ENCODE results near the gene LRP3. TPM values are rescaled to one million over a fixed set of nuclear protein-coding genes. Genes with fewer than 3 reads are reported as not detected.
A peak's percentile ranks its signal among the peaks of the same experiment; 100 is the strongest.

The LRP3 gene
- total RNA-seq, 2 experiments from 2014 or later = 0.37 TPM

GRCh38 chr19:33224694-33225457 is 30.7 kb downstream of the LRP3 start:
- POLR2A ChIA-PET = no interaction called here
- no peak for ATAC-seq
- no peak overlapping the region for H3K4me3 Mint-ChIP-seq

DNA sequence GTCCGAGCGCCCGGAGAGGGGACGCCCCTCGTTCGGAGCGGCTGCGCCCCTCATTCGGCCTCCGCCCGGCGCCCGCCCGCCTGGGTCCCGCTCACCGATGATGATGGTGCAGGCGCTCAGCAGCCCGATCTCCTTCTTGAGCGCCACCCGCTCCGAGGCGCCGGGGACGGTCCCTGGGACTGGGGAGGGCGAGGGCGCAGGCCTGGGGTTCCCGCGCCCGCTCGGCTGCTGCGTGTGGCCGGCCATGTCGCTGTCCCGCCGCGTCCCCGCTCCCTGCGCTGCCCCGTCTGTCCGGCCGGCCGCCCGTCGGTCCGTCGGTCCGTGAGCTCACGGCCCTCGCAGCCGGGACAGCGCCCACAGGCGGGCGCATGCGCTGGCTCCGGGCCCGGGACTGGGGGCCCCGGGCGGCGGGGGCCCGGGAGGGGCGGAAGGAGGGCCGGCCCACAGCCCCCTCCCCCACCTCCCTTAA is 31.4 kb downstream of the LRP3 start, which contains the start of gene SLC7A10:
SLC7A10 (minus strand) TSS at position 393 of the 469 bp plus-strand sequence; CDS start at position 246, 147 bp downstream.
- Mint-ChIP-seq H3K27ac (peak within 1 kb of the TSS; percentile 25), H3K36me3 (ENCODE audit: low read depth) (peaks cover 6% of the 10 kb centered on the region), H3K27me3 (peaks cover 50% of the 10 kb centered on the region), H3K4me1 (peaks cover 11% of the 10 kb centered on the region), H3K9me3 (ENCODE audit: low read depth) (peaks cover 14% of the 10 kb centered on the region), H3K4me3 (peak within 1 kb of the TSS; percentile 45)
- POLR2A ChIA-PET = no interaction called here
- ATAC-seq (peak; percentile 28), DNase-seq (no peak)
- intact Hi-C loops (cut with DNase I, micrococcal nuclease) = no loop called here
- CTCF ChIA-PET = interaction anchor here (0.7 to 1.5 kb wide), 5 partner anchors 10 to 181 kb away, joined by 3 to 5 read pairs (median 4); no protein-coding TSS in a partner anchor

More at GRCh38 chr19:33224694-33225457, 30.7 kb downstream of the LRP3 start:
- H3K27me3 Mint-ChIP-seq = peaks cover 48% of the 10 kb centered on the region
- H3K36me3 Mint-ChIP-seq (ENCODE audit: low read depth) = peaks cover 6% of the 10 kb centered on the region
- no peak overlapping the region for H3K27ac Mint-ChIP-seq
- H3K4me1 Mint-ChIP-seq = peaks cover 11% of the 10 kb centered on the region
- DNase-seq = no peak
- intact Hi-C loops (cut with DNase I, micrococcal nuclease) = no loop called here
- CTCF ChIA-PET = interaction anchor here (0.7 to 1.5 kb wide), 6 partner anchors 10 to 396 kb away, joined by 3 to 5 read pairs (median 4); no protein-coding TSS in a partner anchor
- peaks cover 14% of the 10 kb centered on the region for H3K9me3 Mint-ChIP-seq (ENCODE audit: low read depth)

DNA sequence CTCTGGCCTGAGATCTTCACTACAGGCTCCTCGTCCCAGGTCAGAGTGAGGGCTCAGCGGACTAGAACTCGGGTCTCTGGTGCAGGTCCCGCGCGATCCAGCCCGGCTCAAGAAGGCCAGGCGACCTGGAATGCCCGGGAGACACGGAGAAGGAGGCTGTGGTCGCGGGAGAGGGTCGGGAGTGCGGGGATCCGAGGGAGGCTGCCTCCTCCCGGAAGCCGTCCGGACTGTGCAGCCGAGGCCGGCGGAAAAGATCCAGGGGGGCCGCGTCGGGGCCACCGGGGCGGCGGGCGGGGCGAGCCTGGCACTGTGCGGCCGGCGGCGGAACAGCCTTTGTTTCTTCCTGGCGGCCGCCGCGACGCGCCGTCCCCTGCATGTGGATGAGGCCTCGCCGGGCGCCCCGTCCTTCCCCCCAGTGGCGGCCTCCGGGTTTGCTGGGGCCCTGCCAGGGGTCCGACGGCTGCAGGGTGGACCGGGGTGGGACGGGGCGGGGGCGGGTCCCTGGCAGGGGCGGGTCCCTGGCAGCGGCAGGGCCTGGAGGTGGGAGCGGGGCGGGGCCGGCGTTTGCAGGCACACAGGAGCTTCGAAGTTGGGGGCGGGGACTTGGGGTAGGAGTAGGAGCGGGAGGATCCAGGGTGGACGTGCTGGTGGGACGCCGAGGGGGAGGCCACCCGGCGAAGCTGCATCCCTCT is 32.6 kb downstream of the LRP3 start:
- peaks cover 6% of the 10 kb centered on the region for H3K36me3 Mint-ChIP-seq (ENCODE audit: low read depth)
- peaks cover 11% of the 10 kb centered on the region for H3K4me1 Mint-ChIP-seq
- peaks cover 51% of the 10 kb centered on the region for H3K27me3 Mint-ChIP-seq
- ATAC-seq = peak; percentile 42
- peak; percentile 31 for DNase-seq
- H3K4me3 Mint-ChIP-seq = peak overlapping the region; percentile 45
- no peak overlapping the region for H3K27ac Mint-ChIP-seq
- CTCF ChIA-PET = interaction anchor here (1.5 to 1.9 kb wide), 3 partner anchors 12 to 178 kb away, joined by 3 to 5 read pairs (median 5); no protein-coding TSS in a partner anchor
- POLR2A ChIA-PET = no interaction called here
- peaks cover 14% of the 10 kb centered on the region for H3K9me3 Mint-ChIP-seq (ENCODE audit: low read depth)
- intact Hi-C loops (cut with DNase I, micrococcal nuclease) = no loop called here

DNA sequence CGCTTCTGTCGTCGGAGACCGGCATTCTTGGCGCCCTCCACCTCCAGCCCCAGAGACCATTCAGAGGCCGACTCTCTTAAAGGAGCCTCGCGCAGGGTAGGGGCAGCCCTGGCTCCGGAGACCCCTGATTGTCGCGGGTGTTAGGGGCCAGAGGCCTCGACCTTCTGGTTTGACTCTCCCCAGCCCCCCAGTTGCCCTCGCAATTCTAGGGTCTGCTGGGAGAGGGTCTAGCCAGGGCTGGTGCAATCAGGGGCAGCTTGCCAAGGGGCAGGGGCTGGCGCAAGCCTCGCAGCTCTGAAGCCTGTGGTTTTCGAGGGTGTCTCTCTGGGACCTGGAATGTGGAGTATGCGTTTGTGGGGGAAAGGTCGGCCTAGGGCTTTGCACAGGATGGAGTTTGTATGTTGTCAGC is 33.1 kb downstream of the LRP3 start:
- peak overlapping the region; percentile 40 for H3K4me3 Mint-ChIP-seq
- peaks cover 14% of the 10 kb centered on the region for H3K9me3 Mint-ChIP-seq (ENCODE audit: low read depth)
- H3K36me3 Mint-ChIP-seq (ENCODE audit: low read depth) = peaks cover 6% of the 10 kb centered on the region
- ATAC-seq = no peak
- CTCF ChIA-PET = interaction anchor here (0.9 to 1.9 kb wide), 3 partner anchors 11 to 178 kb away, joined by 3 to 5 read pairs (median 3); no protein-coding TSS in a partner anchor
- no peak for DNase-seq
- H3K27ac Mint-ChIP-seq = no peak overlapping the region
- intact Hi-C loops (cut with DNase I, micrococcal nuclease) = no loop called here
- POLR2A ChIA-PET = no interaction called here
- H3K27me3 Mint-ChIP-seq = peaks cover 51% of the 10 kb centered on the region
- peaks cover 11% of the 10 kb centered on the region for H3K4me1 Mint-ChIP-seq

GRCh38 chr19:33227870-33228599 is 33.9 kb downstream of the LRP3 start:
- peaks cover 14% of the 10 kb centered on the region for H3K9me3 Mint-ChIP-seq (ENCODE audit: low read depth)
- DNase-seq (no peak), ATAC-seq (no peak)
- H3K4me1 Mint-ChIP-seq = peaks cover 11% of the 10 kb centered on the region
- intact Hi-C loops (cut with DNase I, micrococcal nuclease) = no loop called here
- ChIA-PET CTCF (interaction anchor here (0.9 to 1.9 kb wide), 3 partner anchors 10 to 177 kb away, joined by 3 to 5 read pairs (median 3); no protein-coding TSS in a partner anchor), POLR2A (interaction anchor here (0.6 kb wide), 1 partner anchor 158 kb away, joined by 3 read pairs; no protein-coding TSS in a partner anchor)
- peaks cover 6% of the 10 kb centered on the region for H3K36me3 Mint-ChIP-seq (ENCODE audit: low read depth)
- H3K27me3 Mint-ChIP-seq = peaks cover 45% of the 10 kb centered on the region
- no peak overlapping the region for H3K27ac Mint-ChIP-seq
- no peak overlapping the region for H3K4me3 Mint-ChIP-seq

DNA sequence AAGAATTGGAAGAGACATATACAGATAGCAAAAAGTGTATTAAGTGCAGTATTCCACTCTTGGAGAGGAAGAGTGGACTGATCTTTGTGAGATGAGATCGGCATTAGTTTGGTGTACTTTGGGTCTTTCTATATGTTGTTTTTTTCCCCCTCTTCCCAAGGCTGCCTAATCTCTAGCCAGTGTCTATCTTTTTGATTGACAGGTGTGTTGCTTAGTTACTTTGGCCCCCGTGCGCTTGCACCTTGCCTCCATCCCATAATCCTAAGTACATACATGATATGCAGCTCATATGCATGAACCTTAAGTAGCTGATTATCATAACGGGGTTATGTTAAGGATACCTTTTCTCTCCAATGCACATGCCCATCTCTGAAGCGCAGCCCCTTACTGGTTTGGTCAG is 35.8 kb downstream of the LRP3 start:
- Mint-ChIP-seq H3K36me3 (ENCODE audit: low read depth) (peaks cover 6% of the 10 kb centered on the region), H3K4me3 (no peak overlapping the region)

DNA sequence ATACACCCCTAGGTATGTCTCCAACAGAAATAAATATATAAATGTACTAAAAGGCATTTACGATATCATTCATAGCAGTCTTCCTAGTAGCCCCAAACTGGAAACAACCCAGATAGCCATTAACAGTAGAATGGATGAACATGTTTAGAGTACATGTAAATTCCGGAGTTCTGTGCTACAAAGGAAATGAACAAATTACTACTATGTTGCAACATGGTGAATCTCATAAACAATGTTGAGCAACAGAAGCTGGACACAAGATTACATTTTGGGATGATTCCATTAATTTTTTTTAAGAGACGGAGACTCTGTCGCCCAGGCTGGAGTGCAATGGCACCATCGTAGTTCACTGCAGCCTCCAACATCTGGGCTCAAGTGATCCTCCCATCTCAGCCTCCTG is 37.4 kb downstream of the LRP3 start:
- H3K36me3 Mint-ChIP-seq (ENCODE audit: low read depth) = peaks cover 6% of the 10 kb centered on the region
- intact Hi-C loops (cut with DNase I, micrococcal nuclease) = no loop called here
- H3K27ac Mint-ChIP-seq = no peak overlapping the region
- no peak overlapping the region for H3K4me3 Mint-ChIP-seq
- peaks cover 14% of the 10 kb centered on the region for H3K9me3 Mint-ChIP-seq (ENCODE audit: low read depth)
- no peak for ATAC-seq
- H3K27me3 Mint-ChIP-seq = peaks cover 27% of the 10 kb centered on the region
- peaks cover 9% of the 10 kb centered on the region for H3K4me1 Mint-ChIP-seq
- CTCF ChIA-PET = interaction anchor here (0.6 to 0.9 kb wide), 2 partner anchors 40 to 54 kb away, joined by 3 read pairs; no protein-coding TSS in a partner anchor
- no peak for DNase-seq
- POLR2A ChIA-PET = no interaction called here

More for the DNA sequence above, 35.8 kb downstream of the LRP3 start:
- ATAC-seq (no peak), DNase-seq (no peak)
- Mint-ChIP-seq H3K4me1 (peaks cover 10% of the 10 kb centered on the region), H3K9me3 (ENCODE audit: low read depth) (peaks cover 14% of the 10 kb centered on the region), H3K27ac (no peak overlapping the region), H3K27me3 (peaks cover 36% of the 10 kb centered on the region)
- POLR2A ChIA-PET = no interaction called here
- CTCF ChIA-PET = no interaction called here
- intact Hi-C loops (cut with DNase I, micrococcal nuclease) = no loop called here

DNA sequence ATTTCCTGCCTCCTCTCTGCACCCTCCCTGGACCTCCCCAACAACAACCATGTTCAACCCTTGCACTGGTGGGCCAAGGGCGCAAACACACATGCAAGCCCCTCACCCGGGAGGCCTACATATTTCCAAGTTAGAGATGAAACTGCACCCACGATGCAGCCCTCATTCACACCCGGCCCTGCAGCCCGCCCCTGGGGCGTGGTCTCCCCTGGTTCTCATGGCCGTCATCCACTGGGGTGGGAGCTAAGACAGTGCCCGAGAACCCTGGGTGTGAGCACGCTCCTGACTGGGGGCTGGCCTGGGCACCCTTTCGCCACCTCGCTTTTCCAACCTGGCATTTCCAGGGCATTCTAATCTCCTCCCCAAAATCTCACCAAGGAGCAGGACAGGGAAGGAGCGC is 38.5 kb downstream of the LRP3 start:
- no peak overlapping the region for H3K4me3 Mint-ChIP-seq
- ChIA-PET CTCF (no interaction called here), POLR2A (no interaction called here)
- peaks cover 20% of the 10 kb centered on the region for H3K27me3 Mint-ChIP-seq
- ATAC-seq (no peak), DNase-seq (no peak)
- H3K4me1 Mint-ChIP-seq = peaks cover 7% of the 10 kb centered on the region
- peaks cover 5% of the 10 kb centered on the region for H3K36me3 Mint-ChIP-seq (ENCODE audit: low read depth)
- no peak overlapping the region for H3K27ac Mint-ChIP-seq
- intact Hi-C loops (cut with DNase I, micrococcal nuclease) = no loop called here
- H3K9me3 Mint-ChIP-seq (ENCODE audit: low read depth) = peaks cover 11% of the 10 kb centered on the region

- Mint-ChIP-seq H3K27me3 (peaks cover 16% of the 10 kb centered on the region), H3K9me3 (ENCODE audit: low read depth) (peaks cover 6% of the 10 kb centered on the region), H3K27ac (no peak overlapping the region), H3K4me3 (no peak overlapping the region), H3K4me1 (peaks cover 7% of the 10 kb centered on the region), H3K36me3 (ENCODE audit: low read depth) (peaks cover 3% of the 10 kb centered on the region)
- CTCF ChIA-PET = no interaction called here
- ATAC-seq (no peak), DNase-seq (no peak)
- POLR2A ChIA-PET = no interaction called here
- intact Hi-C loops (cut with DNase I, micrococcal nuclease) = no loop called here
Observed at GRCh38 chr19:33233056-33233873, 39.1 kb downstream of the LRP3 start.

GRCh38 chr19:33234092-33234491 is 40.0 kb downstream of the LRP3 start:
- Mint-ChIP-seq H3K9me3 (ENCODE audit: low read depth) (no peaks in the 10 kb centered on the region), H3K36me3 (ENCODE audit: low read depth) (no peaks in the 10 kb centered on the region), H3K4me3 (no peak overlapping the region), H3K4me1 (peaks cover 7% of the 10 kb centered on the region), H3K27me3 (peaks cover 10% of the 10 kb centered on the region), H3K27ac (no peak overlapping the region)
- DNase-seq = no peak
- intact Hi-C loops (cut with DNase I, micrococcal nuclease) = loop anchor here (2.0 kb wide), 2 partner anchors 47 to 69 kb away; partner anchors contain the start of gene CEBPA (in 1 of the 2)
- ATAC-seq = no peak
- ChIA-PET CTCF (interaction anchor here (1.1 kb wide), 1 partner anchor 108 kb away, joined by 3 read pairs; no protein-coding TSS in a partner anchor), POLR2A (no interaction called here)

All from activated CD4-positive, alpha-beta T cell treated with anti-CD3 and anti-CD28 coated beads for 36 hours (primary cell).